Measurements from ENCODE around the gene KLK2. TPM values are rescaled to one million over a fixed set of nuclear protein-coding genes. Genes with fewer than 3 reads are reported as not detected.

The KLK2 gene
- total and polyA plus RNA-seq, 2 of the 8 experiments (the other 6 are each of a cell fraction or from before 2014, with no cell fraction given): 0.20 TPM; not detected in 1

- TF ChIP-seq RXRA (IDR thresholded peaks at IDR 0.05; ENCODE audit: insufficient read depth, low read depth, low read length) (no peak), MAFK (IDR thresholded peaks at IDR 0.05; ENCODE audit: low read depth, low read length) (no peak), GTF2F1 (IDR thresholded peaks at IDR 0.05; ENCODE audit: borderline replicate concordance, low read depth, low read length) (no peak), RNF2 (IDR thresholded peaks at IDR 0.05; ENCODE audit: borderline replicate concordance, low read depth, low read length, missing control alignments, poor library complexity, severe bottlenecking) (no peak)
Observed at GRCh38 chr19:50844296-50844935, 28.8 kb upstream of the KLK2 start (continued).
